NCI-H2081 treated with DMSO at 0.1 percent for 48 hours (cell line): Measurements from ENCODE around the gene NPPA.
"Not testable (repeated sequence)": the region's sequence is repeated elsewhere in the genome, so short reads cannot be mapped to it uniquely, and the experiment has no call there.

Source experiments
- DNase-seq: peaks from one replicate; lab custom pipeline; 2025; lab: John Stamatoyannopoulos, UW

Gene NPPA

GRCh38 chr1:11807133-11807532, 40.5 kb downstream of the NPPA start:
- no peak for DNase-seq

DNA sequence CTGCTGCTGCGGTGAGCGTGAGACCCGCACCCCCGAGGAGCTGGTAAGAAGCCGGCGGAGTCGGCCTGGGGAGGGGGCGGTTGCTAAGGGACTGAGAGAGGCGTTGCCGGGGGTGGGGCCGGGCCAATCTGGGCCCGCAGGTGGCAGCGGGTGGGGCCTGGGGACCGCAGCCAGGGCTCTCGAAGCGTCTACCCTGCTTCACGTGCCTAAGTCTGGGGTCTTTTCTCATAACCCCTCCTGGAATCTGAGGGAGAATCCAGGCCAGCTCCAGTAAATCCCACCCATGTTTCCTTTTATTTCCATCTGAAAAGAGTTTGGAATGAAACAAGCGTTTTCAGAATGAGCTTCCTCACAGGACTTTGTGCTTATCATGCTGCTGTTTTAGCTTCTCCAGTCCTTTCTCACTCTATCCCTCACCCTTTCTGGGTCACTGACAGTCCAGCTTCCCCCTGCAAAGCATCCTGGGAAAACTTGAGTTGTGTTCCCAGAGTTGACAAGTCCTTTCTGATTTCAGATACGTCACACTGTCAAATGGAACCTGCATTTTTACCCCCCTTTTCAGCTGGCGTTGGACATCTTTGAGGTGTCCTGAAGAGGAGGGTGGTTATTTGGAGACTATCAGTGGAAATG, 41.2 kb downstream of the NPPA start:
- no peak for DNase-seq

- DNase-seq: peak; percentile 93
These were observed 41.9 kb downstream of the NPPA start, which contains the start of the genes CLCN6 and MTHFR for GRCh38 chr1:11805422-11806306. Gene CLCN6 (plus strand): TSS chr1:11806191. CDS start chr1:11806263, 72 bp downstream. Gene MTHFR (minus strand): TSS chr1:11805964. CDS start chr1:11803116, 2,848 bp downstream.

DNA sequence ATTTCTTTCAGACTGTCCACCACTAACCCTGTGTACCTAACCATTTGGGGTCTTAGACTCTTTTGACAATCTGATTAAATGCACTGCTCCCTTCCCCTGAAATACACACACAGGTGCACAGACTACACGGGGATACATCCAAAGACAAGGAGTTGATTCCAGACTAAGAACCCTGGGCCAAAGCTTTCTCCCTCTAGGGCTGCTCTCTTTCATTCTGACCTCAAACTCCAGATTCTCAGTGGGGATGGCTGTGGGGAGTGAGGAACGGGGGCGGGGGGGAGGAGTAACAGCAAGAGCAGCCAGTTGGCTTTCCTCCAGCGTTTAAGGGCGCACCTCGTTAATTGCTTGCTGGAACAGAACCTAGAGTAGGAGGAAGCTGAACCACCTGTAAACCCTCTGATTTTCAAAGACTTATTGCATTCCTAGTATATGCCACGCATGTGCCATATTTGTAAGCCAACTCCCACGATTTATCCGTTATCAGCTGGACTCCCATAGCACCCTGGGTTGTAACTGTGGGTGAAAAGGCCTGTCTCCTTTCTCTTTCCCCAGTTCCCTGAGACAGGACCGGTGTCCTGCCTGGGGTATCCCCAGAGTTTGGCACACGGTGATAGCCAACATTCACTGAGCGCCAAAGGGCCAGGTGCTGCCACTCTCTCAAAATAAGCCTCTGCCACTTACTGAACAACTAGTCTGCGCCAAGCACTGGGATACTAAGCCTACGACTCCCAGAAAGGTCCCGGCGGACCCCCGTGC, 42.7 kb downstream of the NPPA start:
- peak; percentile 60 for DNase-seq

DNA sequence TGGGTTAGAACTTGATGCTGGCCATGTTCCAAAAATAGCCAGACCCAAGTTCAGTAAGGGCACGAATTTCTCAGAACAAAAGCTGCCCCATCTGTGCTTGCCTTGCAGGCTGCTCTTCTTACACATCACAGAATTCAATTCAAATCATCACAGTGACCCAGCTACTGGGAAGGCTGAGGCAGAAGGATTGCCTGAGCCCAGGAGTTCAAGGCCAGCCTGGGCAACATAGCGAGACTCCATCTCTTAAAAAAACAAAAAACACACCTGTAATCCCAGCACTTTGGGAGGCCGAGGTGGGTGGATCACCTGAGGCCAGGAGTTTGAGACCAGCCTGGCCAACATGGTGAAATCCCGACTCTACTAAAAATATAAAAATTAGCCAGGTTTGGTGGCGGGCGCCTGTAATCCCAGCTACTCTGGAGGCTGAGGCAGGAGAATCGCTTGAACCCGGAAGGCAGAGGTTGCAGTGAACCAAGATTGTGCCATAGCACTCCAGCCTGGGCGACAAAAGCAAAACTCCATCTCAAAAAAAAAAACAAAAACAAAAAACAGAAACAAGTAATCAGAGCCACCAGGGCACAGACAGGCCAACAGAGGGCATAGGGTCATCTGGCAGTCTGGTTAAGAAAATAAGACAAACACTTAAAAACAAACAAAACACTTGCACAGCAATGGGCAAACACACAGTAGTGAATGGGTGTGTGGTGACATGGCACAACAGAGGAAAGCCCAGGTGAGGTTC, 43.5 kb downstream of the NPPA start:
- not testable (repeated sequence) for DNase-seq

DNA sequence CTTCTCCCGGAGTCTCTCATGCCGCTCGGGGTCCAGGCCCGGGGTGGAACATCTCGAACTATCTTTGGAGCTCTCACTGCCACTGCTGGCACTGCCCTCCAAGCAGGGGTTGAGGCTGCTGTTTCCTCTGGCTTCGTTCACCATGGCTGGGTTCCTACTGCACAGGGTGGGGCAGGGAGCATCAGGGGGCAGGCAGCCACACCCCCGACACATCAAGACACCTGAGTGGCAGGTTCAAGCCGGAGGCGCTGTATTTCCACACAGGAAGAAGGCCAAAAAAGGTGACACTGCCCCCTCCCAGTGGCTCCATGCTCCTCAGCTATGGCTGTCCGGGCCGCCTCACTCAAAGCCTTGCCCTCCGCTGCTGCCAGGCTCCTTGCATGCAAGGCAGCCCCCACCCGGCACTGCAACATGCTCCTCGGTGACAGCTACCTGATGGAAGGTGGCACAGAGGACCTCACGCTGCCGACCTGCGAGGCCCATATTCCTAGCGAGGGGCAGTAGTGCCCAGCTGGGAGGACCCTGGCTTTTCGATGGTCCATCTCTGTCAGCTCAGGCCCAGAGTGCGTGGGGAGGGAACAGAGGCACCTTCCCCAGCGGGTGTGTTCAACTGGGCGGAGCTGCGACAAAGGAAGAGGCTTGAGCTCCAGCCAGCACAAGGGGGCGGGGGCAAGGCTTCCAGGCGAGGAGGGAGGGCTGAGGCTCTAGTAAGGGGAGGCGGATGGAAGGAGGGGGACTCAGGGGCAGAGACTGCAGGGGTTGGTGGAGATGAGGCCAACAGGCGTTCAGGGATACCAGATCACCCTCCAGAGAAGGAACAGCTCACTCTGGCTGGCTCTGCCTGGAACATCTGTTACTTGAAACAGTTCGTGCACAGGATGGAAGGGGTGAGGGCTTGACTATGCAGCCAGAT, 44.4 kb downstream of the NPPA start:
- no peak for DNase-seq

- DNase-seq: no peak
These were observed 45.0 kb downstream of the NPPA start for GRCh38 chr1:11802616-11802972.

DNA sequence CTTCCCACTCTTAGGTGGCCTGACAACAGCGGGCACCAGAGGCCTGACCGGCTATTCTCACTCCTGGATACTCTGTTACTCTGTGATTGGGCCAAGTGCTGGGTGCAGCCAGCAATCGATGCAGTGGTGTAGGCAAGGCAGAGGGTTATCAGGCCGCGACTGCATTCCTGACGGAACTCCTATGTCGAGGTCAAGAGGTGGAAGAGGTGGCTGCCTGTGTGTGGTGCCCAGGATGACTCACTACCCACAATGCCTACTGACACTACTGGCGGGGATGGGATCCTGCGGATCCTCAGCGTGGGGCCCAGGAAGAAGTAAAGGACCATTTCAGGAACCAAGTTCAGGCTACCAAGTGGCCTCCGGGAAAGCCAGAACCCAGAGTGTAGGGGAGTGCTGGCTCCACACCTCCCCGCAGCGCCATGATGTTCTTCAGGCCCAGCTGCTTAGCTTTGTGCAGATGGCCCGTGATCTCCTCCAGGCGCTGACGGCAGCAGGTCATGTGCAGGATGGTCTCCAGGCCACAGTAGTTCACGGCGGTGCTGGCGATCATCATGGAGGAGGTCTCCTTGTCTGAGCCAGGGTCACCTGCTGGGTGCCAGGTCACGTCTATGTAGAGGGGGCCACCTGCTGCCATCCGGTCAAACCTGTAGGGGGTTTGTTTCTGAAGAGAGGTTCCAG, 46.7 kb downstream of the NPPA start:
- DNase-seq: no peak

DNA sequence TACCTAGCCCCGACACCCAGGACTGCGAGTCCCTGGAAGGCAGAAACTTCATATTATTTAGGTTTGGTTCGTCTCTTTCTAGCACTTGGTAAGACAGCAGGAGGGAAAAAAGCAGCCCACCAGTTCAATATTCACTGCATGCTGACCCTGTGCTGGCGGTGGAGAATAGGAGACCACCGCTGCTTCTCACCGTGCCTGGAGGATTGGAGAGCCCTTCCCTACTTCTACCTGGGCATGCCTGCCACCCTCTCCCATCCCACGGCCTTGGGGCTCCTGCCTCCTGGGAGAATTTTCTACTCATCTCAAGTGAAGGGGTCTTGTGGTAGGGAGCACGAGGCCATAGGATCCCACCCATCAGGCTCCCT, 47.2 kb downstream of the NPPA start:
- DNase-seq: no peak

GRCh38 chr1:11799896-11800295, 47.7 kb downstream of the NPPA start:
- no peak for DNase-seq

GRCh38 chr1:11799099-11799498, 48.5 kb downstream of the NPPA start:
- DNase-seq: no peak

DNA sequence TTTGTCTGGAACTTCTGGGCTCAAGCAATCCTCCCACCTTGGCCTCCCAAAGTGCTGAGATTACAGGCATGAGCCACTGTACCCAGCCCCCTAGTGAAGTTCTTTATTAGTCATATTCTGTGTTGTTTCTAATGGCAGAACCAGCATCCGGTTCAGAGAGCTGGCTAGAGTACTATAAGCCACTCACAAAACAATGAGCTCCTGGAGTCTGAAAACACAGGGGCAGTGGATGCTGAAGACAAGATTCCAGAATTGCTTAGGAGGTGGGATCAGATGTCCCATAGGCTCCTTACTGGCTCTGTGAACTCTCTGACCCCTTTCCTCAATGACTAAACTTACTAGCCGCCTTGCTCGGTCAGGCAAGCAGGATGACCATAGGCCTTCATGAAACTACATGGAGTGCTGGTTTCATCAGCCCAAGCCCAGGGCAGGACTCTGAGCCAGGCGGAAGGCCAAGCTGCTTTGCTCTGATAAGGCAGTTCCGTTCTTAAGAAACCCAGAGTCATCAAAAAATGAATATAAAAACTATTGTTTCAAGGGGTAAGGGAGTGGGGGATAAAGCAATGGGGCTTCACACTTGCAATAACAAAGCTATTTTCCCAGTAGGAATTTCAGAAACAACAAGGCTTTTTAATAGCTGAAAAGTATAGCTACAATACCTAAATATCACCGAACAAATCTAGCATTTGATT, 49.9 kb downstream of the NPPA start:
- no peak for DNase-seq

DNA sequence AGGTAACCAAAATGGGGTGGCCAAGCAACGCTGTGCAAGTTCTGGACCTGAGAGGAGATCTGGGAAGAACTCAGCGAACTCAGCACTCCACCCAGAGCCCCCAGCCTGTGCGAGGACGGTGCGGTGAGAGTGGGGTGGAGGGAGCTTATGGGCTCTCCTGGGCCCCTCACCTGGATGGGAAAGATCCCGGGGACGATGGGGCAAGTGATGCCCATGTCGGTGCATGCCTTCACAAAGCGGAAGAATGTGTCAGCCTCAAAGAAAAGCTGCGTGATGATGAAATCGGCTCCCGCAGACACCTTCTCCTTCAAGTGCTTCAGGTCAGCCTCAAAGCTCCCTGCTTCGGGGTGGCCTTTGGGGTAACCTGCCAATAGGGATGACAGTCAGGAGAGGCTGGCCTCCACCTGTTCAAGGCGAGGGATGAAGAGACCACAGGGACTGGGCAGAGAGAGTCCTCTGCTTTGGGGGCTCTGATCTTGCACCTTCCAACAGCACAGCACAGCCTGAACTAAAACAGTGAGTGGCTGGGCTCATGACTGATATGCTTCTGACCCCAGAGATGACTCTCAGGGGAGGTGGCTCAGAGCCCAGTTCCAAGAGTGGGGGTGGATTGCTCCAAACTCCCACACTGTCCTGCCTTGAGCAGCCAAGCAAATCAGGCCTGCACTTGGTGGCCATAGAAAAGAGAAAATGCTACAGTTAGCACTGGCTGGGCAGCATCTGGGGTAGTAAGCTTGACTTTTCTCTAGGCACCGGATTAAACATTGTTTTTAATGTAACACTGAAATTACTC, 51.4 kb downstream of the NPPA start:
- DNase-seq: no peak
